Esophagus (tissue), 2 donors: ENCODE results near the gene SPARC. TPM values are rescaled to one million over a fixed set of nuclear protein-coding genes. Genes with fewer than 3 reads are reported as not detected.

ENCODE experiments used
- H3K27ac ChIP-seq, 2 donors: one replicate each; pipeline ENCODE4 v1.5.1; 2013; ENCODE audit warnings: low read depth in 2 of 2, mild to moderate bottlenecking in 2 of 2, inconsistent platforms in 1 of 2, low read length in 1 of 2, moderate library complexity in 1 of 2
- H3K27me3 ChIP-seq, 2 donors: one replicate each; pipeline ENCODE4 v1.6.1; 2013; ENCODE audit warnings: low read length in 2 of 2, control low read depth in 1 of 2, mild to moderate bottlenecking in 1 of 2; ENCODE audit not compliant: insufficient read depth in 2 of 2, control insufficient read depth in 1 of 2
- H3K36me3 ChIP-seq, 2 donors: one replicate each; pipeline ENCODE4 v1.6.1; 2013; ENCODE audit warnings: low read length in 1 of 2; ENCODE audit not compliant: control insufficient read depth in 2 of 2, insufficient read depth in 2 of 2
- H3K4me1 ChIP-seq, 2 donors: one replicate each; pipeline ENCODE4 v1.6.1; 2013; ENCODE audit warnings: low read length in 1 of 2; ENCODE audit not compliant: control insufficient read depth in 2 of 2, insufficient read depth in 2 of 2
- H3K4me3 ChIP-seq, 2 donors: one replicate each; pipeline ENCODE4 v1.5.1; 2013; ENCODE audit warnings: low read length in 2 of 2, mild to moderate bottlenecking in 2 of 2, low read depth in 1 of 2, moderate library complexity in 1 of 2
- H3K9me3 ChIP-seq, 2 donors: one replicate each; pipeline ENCODE4 v1.6.1; 2013; ENCODE audit warnings: mild to moderate bottlenecking in 2 of 2, low read depth in 1 of 2, low read length in 1 of 2, moderate library complexity in 1 of 2; ENCODE audit not compliant: control insufficient read depth in 2 of 2, insufficient read depth in 1 of 2
- WGBS, 2 donors: extraction: QIAGEN DNeasy Blood & Tissue Kit; methylation state at CpG; one replicate each; pipeline ENCODE4 v1.1.7; 2013; 5-methylcytosine and 5-hydroxymethylcytosine counted together
- polyA plus RNA-seq, 2 donors: library from polyadenylated mRNA; stranded (reverse); fragments of 200-250 nt; gene quantifications; one replicate each; pipeline ENCODE4 v1.2.3, GENCODE V29; 2013
- donor health status: healthy with polysubstance abuse.
- donor health status: Bipolar disorder and iron deficiency.

Gene SPARC
- polyA plus RNA-seq, 2 donors: 12.1 to 52.5 TPM

DNA sequence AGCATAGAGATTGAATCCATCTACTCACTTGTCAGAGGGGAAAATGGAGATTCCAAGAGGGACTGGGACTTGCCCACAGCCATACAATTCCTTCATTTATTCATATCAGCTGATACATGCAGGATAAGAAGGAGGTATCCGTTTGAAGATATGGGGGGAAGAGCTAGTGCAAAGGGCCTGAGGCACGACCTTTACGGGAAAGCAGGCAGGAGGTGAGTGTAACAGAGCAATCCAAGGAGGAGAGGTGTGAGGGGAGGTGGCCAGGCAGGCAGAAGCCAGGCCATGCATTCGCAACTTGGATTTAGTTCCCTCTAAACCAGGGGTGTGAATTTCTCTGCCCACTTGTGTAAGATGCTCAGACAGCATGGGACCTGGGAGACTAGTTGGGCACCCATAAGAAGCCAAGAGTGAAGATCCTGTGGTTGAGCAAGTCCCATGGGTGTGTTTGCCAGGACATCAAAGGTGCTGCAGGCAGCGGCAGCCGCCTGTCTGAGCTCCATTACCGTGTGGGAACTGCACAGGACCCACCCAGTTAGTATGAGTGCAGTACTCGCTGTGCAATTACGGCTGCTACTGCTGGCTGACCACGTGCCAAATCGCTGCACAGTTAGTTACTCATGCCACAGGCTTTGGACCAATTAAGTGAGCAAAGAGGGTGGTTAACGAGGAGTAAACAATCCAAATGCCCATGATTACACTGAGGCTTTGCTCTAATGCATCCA is 64.2 kb downstream of the SPARC start:
- WGBS, 2 donors: 43 to 53% methylated on average over 12 of the region's 12 CpGs
- Histone ChIP-seq H3K4me1 (peaks cover 0 to 13% of the 10 kb centered on the region in 2 donors), H3K4me3 (no peak overlapping the region), H3K27me3 (no peaks in the 10 kb centered on the region), H3K36me3 (no peaks in the 10 kb centered on the region), H3K27ac (peak overlapping the region; percentile 76 to 79), H3K9me3 (no peaks in the 10 kb centered on the region)

DNA sequence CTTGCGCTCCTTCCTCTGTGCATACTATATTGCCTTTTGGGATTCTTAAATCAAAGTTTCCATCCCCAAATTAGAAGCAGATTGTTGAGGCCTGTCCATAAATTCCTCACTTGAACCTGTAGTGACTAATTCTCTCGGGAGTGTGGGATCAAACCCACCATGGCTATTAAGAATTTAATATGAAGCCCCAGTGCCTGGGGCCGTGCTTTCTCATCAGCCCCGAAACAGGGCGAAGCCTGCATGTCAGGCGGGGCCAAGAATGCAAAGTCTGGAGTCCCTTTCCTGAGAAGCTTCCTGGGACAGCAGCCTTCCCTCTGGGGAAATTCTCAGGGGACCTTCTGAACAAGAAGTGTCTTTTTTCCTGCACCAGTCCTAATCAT is 66.3 kb downstream of the SPARC start:
- Histone ChIP-seq H3K9me3 (no peaks in the 10 kb centered on the region), H3K27me3 (no peaks in the 10 kb centered on the region), H3K4me3 (no peak overlapping the region), H3K36me3 (no peaks in the 10 kb centered on the region), H3K4me1 (peaks cover 0 to 22% of the 10 kb centered on the region in 2 donors), H3K27ac (peak overlapping the region; percentile 55 to 86)
- WGBS, 2 donors: 49 to 67% methylated on average over 6 of the region's 6 CpGs

GRCh38 chr5:151619812-151620460 is 66.8 kb downstream of the SPARC start:
- WGBS, 2 donors: 38 to 45% methylated on average over 6 of the region's 6 CpGs
- peak overlapping the region; percentile 65 to 86 for H3K27ac ChIP-seq
- H3K4me3 ChIP-seq: no peak overlapping the region
- no peaks in the 10 kb centered on the region for H3K27me3 ChIP-seq
- H3K4me1 ChIP-seq: peaks cover 2 to 26% of the 10 kb centered on the region in 2 donors
- H3K36me3 ChIP-seq: no peaks in the 10 kb centered on the region
- H3K9me3 ChIP-seq: no peaks in the 10 kb centered on the region

- H3K27me3 ChIP-seq: no peaks in the 10 kb centered on the region
- H3K4me3 ChIP-seq: no peak overlapping the region
- H3K4me1 ChIP-seq: peaks cover 2 to 31% of the 10 kb centered on the region in 2 donors
- no peaks in the 10 kb centered on the region for H3K36me3 ChIP-seq
- H3K27ac ChIP-seq: peak overlapping the region; percentile 65 to 86
- no peaks in the 10 kb centered on the region for H3K9me3 ChIP-seq
- WGBS, 2 donors: 22 to 25% methylated on average over 2 of the region's 2 CpGs
Observed at GRCh38 chr5:151618907-151619306, 67.8 kb downstream of the SPARC start.

DNA sequence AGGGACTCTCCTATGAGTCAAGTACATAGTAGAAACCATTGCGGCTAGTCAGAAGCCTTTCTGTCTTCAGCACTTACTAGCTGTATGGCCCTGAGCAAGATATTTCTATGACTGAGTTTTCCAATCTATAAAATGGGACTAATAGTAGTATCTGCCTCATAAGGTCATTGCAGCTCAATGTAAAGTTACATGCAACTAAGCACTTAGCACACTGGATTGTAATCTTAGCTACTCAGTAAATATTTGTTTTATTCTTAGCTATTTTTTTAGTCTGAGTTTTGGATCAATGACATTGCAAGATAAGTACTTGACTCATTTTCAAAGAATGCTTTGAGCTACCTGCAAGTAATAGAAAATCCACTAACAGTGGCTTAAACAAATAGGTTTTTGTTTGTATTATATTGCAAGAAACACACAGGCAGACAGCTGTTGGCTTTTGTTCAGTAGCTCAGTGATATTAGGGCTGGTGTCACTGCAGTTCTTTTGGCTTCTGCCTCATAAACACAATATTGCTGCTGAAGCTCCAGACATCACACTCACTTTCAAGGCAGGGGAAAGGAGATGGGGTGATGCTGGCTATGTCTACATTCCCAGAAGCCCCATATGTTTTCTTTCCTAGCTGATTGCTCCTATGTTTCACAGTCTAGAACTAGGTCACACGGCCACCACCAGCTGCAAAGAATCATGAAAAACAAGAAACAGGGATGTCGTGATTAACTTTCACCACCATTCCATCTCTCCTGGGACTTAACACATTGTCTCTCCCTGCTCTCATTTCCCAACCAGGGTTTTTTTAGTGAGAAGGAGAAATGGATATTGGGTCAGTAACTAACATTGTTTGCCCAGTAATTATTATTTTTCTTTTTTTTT is 68.6 kb downstream of the SPARC start:
- H3K36me3 ChIP-seq: no peaks in the 10 kb centered on the region
- no peaks in the 10 kb centered on the region for H3K9me3 ChIP-seq
- H3K4me1 ChIP-seq: peaks cover 2 to 31% of the 10 kb centered on the region in 2 donors
- H3K4me3 ChIP-seq: no peak overlapping the region
- no peaks in the 10 kb centered on the region for H3K27me3 ChIP-seq
- 51 to 64% methylated on average over 3 of the region's 3 CpGs for WGBS, 2 donors
- peak overlapping the region; percentile 65 to 74 for H3K27ac ChIP-seq

- Histone ChIP-seq H3K27ac (peak overlapping the region; percentile 68 to 86), H3K9me3 (no peaks in the 10 kb centered on the region), H3K4me1 (peaks cover 2 to 34% of the 10 kb centered on the region in 2 donors), H3K4me3 (no peak overlapping the region), H3K27me3 (no peaks in the 10 kb centered on the region), H3K36me3 (no peaks in the 10 kb centered on the region)
- 59 to 70% methylated on average over 6 of the region's 6 CpGs for WGBS, 2 donors
Observed at GRCh38 chr5:151617383-151617840, 69.3 kb downstream of the SPARC start.

DNA sequence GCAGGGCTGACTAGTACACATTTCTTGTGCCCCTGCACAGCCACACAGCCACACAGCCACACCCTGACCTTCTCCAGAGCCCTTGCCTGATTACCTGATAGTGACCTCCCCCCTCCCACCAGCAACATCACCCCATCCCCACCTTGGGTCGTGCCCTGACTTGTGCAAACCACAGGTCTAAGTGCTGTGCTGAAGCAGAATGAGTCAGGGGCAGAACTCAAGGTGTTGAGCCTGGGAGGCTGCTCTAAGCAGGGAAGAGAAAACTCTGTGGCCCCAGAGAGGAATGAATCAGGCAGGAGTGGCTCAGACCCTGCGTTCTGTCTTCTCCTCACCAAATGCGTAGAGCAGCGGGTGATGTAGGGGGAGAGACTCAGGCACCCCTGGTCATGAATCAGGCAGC is 71.3 kb downstream of the SPARC start:
- 42 to 63% methylated on average over 4 of the region's 4 CpGs for WGBS, 2 donors
- no peaks in the 10 kb centered on the region for H3K27me3 ChIP-seq
- H3K9me3 ChIP-seq: no peaks in the 10 kb centered on the region
- H3K36me3 ChIP-seq: no peaks in the 10 kb centered on the region
- H3K4me1 ChIP-seq: peaks cover 2 to 33% of the 10 kb centered on the region in 2 donors
- peak overlapping the region; percentile 86 to 91 for H3K27ac ChIP-seq
- no peak overlapping the region for H3K4me3 ChIP-seq

DNA sequence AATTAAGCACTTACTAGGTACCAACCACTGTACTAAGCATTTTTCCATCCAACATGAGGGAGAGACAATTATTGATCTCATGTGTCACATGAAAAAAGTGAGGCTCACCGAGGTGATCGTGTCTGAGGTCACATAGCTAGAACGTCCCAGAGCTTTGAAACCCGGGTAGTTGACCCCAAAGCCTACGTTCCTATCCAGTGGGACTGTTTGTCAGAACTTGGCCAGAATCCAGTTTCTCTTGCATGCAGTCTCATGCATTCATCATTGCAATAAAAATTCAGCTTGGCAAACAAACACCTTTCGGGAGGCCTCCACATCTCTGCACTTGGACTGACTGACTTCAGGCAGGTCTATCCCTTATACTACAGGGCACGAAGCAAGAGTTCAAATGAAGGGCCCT is 72.2 kb downstream of the SPARC start:
- peak overlapping the region; percentile 86 to 91 for H3K27ac ChIP-seq
- H3K27me3 ChIP-seq: no peaks in the 10 kb centered on the region
- no peaks in the 10 kb centered on the region for H3K9me3 ChIP-seq
- H3K36me3 ChIP-seq: no peaks in the 10 kb centered on the region
- 63% methylated on average over 7 of the region's 7 CpGs for WGBS, 2 donors
- H3K4me3 ChIP-seq: no peak overlapping the region
- H3K4me1 ChIP-seq: peaks cover 2 to 29% of the 10 kb centered on the region in 2 donors

GRCh38 chr5:151612689-151613427 is 73.9 kb downstream of the SPARC start:
- H3K36me3 ChIP-seq: no peaks in the 10 kb centered on the region
- no peak overlapping the region for H3K4me3 ChIP-seq
- WGBS, 2 donors: 13 to 19% methylated on average over 8 of the region's 8 CpGs
- peaks cover 2 to 22% of the 10 kb centered on the region in 2 donors for H3K4me1 ChIP-seq
- no peaks in the 10 kb centered on the region for H3K27me3 ChIP-seq
- peak overlapping the region; percentile 74 to 91 for H3K27ac ChIP-seq
- H3K9me3 ChIP-seq: no peaks in the 10 kb centered on the region
